Measurements from ENCODE around the gene CPLANE2. TPM values are rescaled to one million over a fixed set of nuclear protein-coding genes. Genes with fewer than 3 reads are reported as not detected.

The CPLANE2 gene, protein sequence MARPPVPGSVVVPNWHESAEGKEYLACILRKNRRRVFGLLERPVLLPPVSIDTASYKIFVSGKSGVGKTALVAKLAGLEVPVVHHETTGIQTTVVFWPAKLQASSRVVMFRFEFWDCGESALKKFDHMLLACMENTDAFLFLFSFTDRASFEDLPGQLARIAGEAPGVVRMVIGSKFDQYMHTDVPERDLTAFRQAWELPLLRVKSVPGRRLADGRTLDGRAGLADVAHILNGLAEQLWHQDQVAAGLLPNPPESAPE
- 1.6 and 2.9 TPM in 2 replicates for total RNA-seq

DNA sequence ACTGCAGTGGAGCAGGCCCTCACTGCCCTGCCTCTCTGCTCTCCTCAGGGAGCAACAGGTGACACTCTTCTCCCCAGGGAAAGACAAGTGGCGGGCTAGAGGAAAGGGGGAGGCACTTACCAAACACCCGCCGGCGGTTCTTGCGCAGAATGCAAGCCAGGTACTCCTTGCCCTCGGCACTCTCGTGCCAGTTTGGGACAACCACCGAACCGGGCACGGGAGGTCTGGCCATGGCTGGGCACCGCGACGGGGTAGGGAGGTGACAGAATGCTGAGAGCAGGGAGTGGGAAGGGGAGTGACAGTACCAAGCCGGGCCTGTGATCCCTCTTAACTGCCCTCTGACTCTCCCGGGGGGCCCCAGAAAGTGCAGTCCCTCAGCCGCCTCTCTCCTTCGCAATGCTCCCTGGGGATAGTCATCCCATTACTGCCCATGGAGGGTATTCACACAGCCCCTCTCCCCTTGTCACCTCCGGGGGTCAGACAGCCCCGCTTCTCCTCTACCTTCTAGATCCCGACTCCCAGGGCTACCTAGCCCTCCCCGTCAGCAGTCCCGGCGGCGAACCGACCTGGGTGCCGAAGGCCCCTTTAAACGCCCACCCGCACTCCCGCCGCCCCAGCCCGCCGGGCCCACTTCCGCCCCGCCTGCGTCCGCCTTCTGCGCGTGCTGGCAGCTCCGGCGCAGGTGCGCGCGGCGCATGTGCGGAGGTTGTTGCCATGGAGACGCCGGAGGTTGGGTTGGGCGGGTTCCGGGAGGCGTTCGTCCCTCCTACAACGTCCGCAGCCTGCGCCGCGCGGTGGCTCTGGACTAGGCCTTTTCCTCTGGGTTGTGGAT, at the start of gene CPLANE2:
TSS of gene CPLANE2 (minus strand) at position 673 of the 832 bp plus-strand sequence. CDS start at position 232, 441 bp downstream.

DNA sequence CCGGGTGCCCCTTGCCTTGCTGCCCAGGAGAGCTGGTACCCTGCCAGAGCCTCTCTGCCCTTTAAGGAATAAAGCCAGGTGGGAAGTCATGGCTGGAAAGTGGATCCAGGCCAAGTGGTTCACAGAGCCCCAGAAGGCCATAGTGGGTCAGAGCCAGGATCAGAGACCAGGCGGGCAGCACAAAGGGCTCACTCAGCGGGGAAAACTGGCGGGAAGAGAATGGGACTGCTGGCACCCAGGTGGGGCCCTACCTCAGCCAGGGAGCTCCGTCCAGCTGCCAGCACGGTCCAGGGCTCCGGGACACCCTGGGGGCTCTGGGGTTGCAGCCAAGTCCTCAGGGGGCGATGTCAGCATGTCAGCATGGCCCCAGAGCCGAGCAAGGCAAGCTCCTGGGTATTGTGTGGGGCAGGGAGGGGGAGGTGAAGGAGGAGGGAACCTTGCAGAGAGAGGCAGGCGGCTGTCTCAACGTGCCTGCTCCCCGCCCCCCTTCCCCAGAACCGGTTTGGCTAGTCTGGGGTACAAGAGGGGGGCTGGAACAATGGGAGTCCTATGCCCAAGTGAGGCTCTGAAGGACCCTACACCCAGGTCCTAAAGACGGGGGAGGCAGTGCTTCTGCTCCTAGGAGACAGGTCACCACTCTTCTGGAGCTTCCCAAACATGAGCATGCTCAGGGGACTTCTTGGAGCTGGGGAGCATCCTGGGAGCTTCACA, 24.6 kb downstream of the CPLANE2 start, which contains the start of gene ARHGEF19:
TSS of gene ARHGEF19 (minus strand) at position 402 of the 711 bp plus-strand sequence. CDS start 3,598 bp downstream, outside the sequence.

Other genes with a start within 250 kb of the CPLANE2 start
- not detected in 2 replicates for gene SRARP, start 232.9 kb downstream of the CPLANE2 start, total RNA-seq
- gene HSPB7, start 219.1 kb downstream of the CPLANE2 start, total RNA-seq = 0.10 and 0.25 TPM in 2 replicates
- not detected in 2 replicates for gene CLCNKA, start 215.1 kb downstream of the CPLANE2 start, total RNA-seq
- gene CLCNKB, start 193.4 kb downstream of the CPLANE2 start, total RNA-seq = not detected in 2 replicates
- 0.75 TPM in 1 of 2 replicates, not detected in the other for gene FAM131C, start 163.5 kb downstream of the CPLANE2 start, total RNA-seq
- gene EPHA2, start 81.1 kb downstream of the CPLANE2 start, total RNA-seq = 10.5 and 10.8 TPM in 2 replicates
- gene ARHGEF19, start 24.5 kb downstream of the CPLANE2 start, total RNA-seq = 11.7 and 11.9 TPM in 2 replicates
- 10.2 and 21.9 TPM in 2 replicates for gene FBXO42, start 115.3 kb upstream of the CPLANE2 start, total RNA-seq
- 78.3 and 78.5 TPM in 2 replicates for gene SZRD1, start 130.1 kb upstream of the CPLANE2 start, total RNA-seq
- not detected in 2 replicates for gene SPATA21, start 200.2 kb upstream of the CPLANE2 start, total RNA-seq
- 49.8 and 53.7 TPM in 2 replicates for gene NECAP2, start 203.5 kb upstream of the CPLANE2 start, total RNA-seq